SH-SY5Y (cell line): ENCODE results near the gene AFTPH.

Experiments used
- GATA2 ChIP-seq: IDR thresholded peaks from 2 replicates; pipeline ENCODE4 v1.6.1; 2011; ENCODE audit warnings: mild to moderate bottlenecking, low read depth, low read length
- GATA3 ChIP-seq: IDR thresholded peaks from 2 replicates; pipeline ENCODE4 v1.6.1; 2011; ENCODE audit warnings: low read depth, mild to moderate bottlenecking, low read length, moderate library complexity

AFTPH gene

DNA sequence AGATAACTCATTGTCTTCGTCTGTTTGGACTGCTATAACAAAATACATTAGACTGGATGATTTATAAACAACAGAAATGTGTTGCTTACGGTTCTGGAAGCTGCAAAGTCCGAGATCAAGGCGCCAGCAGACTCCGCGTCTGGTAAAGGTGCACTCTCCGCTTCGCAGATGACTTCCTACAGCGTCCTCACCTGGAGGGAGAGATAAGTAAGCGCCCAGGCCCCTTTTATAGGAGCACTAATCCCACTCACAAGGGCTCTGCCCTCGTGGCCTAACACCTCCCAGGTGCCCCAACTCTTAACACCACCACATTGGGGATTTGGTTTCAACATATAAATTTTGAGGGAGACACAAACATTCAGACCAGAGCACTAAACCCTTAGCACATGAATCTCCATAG lies 78.3 kb downstream of the AFTPH start:
- TF ChIP-seq GATA3 = no peak
- no peak for TF ChIP-seq GATA2

DNA sequence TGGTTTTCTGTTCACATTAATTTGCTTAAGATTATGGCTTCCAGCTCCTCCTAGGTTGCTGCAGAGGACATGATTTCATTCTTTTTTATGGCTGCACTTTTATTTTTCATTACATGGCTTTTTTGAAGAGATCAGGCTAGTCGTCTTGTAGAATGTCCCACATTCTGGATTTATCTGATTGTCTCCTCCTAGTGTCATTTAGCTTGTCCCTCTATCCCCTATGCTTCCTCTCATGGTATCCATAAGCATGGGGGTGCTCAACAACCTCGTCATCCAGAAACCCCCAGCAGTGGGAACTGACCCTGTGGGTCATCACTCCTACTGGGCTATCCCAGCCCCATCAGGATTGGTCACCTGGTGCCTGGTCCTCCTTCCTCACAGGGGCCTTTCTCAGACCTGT lies 80.0 kb downstream of the AFTPH start:
- TF ChIP-seq GATA2 (no peak), GATA3 (no peak)

DNA sequence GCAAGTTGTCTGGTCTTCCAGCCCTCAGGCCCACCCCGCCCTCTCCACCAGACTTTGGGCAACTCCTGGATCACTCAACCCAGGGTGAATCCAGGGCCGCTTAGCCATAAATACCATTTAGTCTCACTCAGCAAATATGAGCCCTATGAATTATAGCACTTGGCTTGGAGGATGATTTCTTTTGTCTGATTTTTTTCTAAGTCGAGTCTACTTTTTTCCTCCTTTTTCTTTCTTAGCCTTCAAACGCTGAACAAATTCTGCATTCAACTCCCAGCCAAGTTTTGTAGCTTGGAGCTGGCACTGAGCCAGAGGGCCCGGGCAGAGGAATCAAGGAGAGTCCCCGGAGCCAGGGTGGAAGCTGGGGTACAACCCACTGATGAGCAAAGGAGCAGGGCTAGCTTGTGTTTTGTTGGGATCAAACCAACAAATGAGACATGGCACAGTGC lies 80.9 kb downstream of the AFTPH start:
- TF ChIP-seq GATA2 = no peak
- TF ChIP-seq GATA3 = no peak

DNA sequence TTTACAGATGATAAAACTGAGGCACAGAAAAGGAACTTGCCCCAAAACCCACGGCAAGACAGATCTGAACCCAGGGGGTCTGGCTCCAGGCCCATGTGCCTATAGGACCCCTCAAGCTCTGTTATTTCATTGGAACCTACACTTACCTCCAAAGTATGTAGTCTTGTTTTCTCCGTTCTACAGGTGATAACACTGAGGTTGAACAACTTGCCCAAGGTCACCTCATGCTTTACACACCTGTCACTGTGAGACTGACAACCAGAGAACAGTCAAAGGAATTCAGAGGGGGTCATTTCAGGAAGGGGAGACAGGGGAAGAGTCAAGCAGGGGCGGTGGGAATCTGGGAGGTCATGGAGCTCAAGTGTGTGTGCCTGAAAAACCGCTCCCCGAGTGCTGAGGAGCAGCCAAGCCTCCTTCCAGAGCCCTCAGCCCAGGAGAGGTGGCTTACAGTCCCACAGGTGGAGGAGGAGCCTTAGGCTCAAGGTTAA lies 81.9 kb downstream of the AFTPH start:
- TF ChIP-seq GATA2 = no peak
- TF ChIP-seq GATA3 = no peak

DNA sequence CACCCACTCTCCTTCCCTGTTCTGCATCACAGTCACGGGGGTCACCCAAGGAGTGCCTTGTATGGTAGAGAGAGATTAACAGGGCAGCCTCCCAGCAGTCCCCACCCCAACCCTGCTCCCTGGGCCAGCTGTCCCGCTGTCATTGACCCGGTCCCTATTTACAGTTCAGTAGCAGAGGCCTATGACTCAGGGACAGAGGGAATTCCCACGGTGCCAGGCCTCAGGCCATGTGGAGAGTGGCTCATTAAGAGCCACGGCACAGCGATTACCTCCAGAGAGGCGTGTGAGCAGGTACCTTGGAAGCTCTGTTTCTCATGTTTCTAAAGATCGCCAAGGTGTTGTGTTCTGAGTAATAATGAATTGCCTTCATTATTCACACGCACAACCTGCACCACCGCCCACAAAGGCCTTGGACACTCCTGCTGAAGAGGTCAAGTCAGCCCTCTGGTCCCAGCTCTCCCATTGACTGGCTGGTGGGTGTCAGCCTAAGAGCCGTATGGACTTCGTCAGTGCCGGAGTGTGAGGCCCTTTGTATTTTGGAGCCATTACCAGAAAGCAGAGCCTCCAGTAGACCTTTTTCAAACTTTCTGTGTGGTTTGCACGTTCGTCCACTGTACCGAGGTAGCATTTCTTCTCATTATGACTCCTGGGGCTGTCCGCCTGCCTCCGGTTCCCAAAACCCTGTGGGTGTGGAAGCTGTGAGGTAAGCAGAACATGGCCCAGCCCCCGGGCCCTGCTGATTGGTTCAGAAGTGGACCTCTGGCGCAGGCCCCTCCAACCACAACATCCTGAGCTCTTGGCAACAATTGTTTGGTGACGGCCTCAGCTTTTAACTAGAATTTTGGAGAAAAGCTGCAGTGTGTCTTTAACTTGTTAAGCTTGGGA lies 82.6 kb downstream of the AFTPH start:
- no peak for TF ChIP-seq GATA2
- no peak for TF ChIP-seq GATA3

DNA sequence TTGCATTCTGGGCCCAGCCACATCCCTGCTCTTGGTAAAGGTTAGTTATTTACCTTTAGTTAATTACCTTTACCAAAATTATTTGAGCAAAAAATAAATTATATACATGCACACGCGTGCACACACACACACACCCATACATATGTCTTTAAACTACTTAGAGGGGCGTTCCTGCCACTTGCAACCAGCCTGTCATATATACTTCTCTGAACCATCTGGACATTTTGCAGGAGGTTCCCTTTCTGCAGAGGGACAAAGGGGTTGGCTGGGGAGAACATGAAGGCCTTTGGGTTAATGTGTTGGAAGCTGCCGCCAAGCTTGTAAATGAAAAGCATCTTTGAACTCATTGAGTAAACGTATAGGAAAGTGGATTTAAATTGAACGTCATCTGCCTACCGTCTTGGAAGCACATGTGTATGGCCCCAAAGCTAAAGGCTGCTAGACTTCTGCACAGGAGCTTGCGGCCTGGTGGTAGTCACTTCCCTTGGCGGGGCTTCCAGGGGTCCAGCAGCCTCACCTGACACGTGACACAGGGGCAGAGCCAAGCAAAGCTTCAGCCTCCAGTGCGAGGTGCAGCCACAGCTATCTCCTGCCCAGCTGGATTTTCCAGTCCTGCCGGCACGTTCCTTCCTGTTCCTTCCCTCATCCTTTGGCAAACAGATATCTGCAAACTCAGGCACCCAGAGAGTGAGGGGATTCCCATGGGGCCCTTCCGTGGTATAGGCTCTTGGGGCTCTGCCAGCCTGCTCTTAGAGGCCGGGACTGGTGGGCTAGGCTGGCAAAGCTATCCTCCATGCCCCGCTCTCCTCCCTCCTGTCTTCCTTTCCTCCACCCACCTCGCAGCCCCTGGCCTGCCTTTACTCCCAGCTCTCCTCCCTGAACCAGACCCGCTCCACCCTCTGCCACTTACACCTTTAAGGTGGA lies 83.5 kb downstream of the AFTPH start:
- TF ChIP-seq GATA2 (no peak), GATA3 (no peak)

DNA sequence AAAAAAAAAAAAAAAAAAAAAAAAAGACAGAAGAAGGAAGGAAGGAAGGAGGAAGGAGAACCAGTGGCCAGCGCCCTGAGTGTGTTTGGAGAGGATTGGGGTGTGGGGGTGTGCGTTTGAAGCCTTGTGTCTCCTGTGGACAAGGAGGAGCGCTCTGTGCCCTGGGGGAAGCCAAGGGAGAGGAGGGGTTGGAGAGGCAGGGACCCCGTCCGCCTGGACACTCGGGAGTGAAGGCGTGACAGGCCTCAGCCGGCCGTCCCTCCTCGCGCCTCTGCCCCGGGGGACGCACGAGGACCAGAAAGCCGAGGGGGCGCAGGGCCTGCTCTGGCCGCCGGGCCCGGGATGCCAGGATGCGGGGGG lies 84.7 kb downstream of the AFTPH start:
- no peak for TF ChIP-seq GATA2
- TF ChIP-seq GATA3 = no peak

DNA sequence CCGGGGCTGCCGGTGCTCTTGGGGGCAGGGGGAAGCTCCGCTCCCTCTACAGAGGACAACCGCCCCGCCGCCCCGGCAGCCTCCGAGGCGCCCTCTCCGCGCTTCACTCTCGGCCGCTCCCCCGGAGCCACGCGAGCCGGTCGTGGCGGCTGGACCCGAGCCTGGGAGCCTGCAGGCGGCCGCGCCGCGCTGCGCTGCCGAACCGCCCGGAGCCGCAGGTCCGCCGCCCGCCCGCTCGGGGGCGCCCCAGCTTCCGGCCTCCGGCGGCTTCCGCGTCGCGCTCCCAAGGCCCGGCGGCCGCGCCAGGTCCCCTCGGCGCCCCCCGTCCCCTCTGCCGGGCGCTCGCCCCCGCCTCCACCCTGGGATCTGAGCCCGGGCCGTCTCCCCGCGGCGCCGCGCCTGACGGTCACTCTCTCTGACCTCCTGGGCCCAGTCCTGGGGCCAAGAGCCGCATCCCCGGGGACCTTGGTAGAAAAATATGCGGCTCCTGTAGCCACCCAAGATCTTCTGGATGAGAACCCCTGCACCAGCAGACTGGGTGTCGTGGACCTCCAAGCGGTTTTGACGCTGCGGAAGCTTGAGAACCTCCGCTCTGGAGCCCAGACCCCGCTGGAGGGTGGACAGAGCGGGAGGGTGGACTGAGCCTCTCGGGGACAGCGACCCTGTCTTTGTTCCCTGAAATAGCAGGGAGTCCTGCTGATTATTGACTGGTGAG lies 85.3 kb downstream of the AFTPH start:
- no peak for TF ChIP-seq GATA3

DNA sequence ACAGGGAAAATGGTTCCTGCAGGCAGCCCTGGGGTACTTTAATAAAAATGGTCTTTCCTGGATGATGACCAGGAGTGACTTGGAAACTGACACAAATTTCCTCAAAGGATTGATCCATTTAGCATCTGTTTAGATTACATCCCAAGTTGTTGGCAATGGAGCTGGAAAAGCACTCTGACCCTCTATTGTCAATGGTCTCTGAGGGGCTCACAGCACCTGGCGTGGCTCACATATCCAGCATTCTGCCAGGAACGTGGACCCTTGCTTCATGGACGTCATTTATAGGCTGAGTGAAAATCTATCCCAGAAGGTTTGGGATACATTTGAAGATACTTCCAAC lies 85.8 kb downstream of the AFTPH start:
- TF ChIP-seq GATA2 (no peak), GATA3 (no peak)

DNA sequence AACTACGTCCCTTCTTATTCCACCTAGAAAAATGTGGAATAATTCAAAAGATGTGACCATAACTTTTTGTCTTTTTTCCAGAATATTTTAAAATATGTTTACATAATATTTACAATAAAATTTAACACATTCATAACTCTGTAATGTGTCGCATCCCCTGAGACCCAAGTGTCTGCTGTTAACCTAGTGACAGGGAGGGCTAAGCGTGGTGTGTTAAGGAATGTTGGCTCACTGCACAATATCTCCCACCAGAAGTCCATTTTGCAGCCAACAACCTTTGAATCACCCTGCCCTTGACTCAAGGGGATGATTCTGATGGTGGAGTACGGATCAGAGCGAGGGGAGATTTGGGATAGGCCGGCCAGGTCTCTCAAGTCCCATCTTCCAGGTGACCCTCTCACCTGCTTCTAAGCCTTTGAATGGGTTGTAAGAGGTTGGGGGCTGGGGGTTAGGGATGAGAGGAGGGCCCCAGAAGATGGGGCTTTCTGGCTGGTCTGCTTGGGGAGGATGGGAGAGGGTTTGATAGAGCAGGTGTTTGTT lies 86.3 kb downstream of the AFTPH start:
- TF ChIP-seq GATA3 (no peak), GATA2 (no peak)

DNA sequence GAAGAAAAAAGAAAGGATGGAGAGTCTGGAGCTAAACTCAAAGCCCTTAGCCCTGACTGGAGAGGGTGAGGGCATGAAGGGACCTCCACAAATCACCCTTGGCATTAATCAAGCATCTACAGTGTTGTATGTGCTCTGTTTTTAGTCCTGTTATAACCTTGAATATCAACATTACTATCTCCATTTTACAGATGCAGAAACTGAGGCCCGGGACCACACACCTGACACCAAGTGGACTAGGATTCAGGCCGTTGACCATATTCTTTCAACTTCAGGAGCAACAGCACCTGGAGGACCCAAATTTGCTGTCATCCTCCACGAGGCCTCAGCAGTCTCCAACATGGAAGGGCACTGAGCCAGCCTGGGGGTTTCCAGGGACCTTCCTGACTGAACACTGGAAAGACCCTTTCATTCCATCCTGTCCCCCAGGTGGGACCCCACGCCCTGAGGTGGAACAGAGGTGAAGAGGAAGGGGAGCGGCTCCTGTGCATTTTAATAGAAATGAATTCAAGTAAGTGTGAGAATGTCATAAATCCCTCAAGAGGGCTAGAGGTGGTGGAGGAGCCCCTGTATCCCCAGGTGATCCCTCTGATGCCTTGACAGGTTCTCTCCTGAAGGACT lies 88.6 kb downstream of the AFTPH start:
- TF ChIP-seq GATA2 (no peak), GATA3 (no peak)

DNA sequence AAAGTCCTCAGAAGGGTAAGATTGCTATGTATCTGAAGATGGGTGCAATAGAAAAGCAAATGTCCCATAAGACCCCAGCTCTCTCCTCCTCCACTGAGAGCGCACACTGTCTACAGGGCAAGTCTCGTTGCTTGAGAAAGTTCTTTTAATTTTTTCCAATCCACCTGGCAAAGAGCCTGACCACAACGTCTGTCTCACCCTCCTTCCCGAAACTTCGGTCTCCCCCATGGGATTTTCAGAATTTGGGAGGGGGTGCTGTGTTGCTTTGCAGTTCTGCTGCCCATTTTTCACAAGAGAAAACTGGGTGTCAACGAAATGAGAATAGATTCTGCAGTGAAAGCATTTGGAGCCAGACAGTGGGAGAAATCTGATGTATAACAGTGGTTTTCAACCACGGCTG lies 89.1 kb downstream of the AFTPH start:
- no peak for TF ChIP-seq GATA2

DNA sequence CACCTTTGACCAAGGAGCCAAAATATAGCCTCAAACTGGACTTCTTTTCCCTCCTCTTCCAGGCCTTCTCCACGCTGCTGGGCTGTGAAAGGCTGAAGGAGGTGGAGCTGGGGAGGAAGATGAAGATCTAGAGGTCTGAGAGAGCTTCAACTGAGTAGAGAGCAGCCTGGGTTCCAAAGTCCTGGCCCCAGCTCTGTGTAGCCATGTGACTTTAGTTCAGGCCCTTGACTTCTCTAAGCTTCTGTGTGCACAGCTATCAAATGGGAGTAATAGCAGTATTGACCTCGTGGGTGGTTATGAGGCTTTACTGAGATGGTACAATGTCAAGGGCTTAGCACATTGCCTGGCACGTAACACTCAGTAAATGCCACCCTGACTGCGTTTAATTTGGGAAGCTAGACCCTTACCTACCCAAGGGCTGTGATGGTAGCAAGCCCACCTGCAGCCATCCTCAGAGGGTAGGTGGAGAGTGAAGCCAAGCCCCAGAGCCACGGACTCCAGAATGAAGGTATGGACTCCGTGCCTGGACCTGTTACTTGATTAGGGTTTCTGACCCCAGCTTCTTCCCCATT lies 91.2 kb downstream of the AFTPH start:
- TF ChIP-seq GATA3 = no peak
- TF ChIP-seq GATA2 = no peak
